Activated CD8-positive, alpha-beta memory T cell treated with anti-CD3 and anti-CD28 coated beads for 36 hours (primary cell): ENCODE data around the gene SLAMF7. TPM values are rescaled to one million over a fixed set of nuclear protein-coding genes. Genes with fewer than 3 reads are reported as not detected.

Experiments
- CTCF ChIA-PET: fragments of 350-600 bp; sonication (Branson Sonifier 250); formaldehyde crosslinking; loops from one replicate; lab custom pipeline; 2021; ENCODE audit warnings: antibody characterized with exemption; lab: Charles Lee
- POLR2A ChIA-PET: fragments of 350-600 bp; sonication (Branson Sonifier 250); formaldehyde crosslinking; loops from one replicate; lab custom pipeline; 2021; ENCODE audit warnings: antibody characterized with exemption; lab: Charles Lee
- total RNA-seq, 2 experiments: library from RNA; stranded (reverse); gene quantifications; one replicate each; pipeline ENCODE4 v1.2.3, GENCODE V29; 2021

Gene SLAMF7
- total RNA-seq, 2 experiments from 2014 or later = 75.2 to 75.4 TPM

- ChIA-PET CTCF (interaction anchor here (1.4 to 1.8 kb wide), 2 partner anchors 21 to 30 kb away, joined by 3 to 5 read pairs; no protein-coding TSS in a partner anchor), POLR2A (interaction anchor here (0.6 kb wide), 1 partner anchor 53 kb away, joined by 3 read pairs; no protein-coding TSS in a partner anchor)
Measured at GRCh38 chr1:160800645-160801408, 61.8 kb downstream of the SLAMF7 start.

GRCh38 chr1:160801836-160802580 is 63.0 kb downstream of the SLAMF7 start:
- POLR2A ChIA-PET = no interaction called here
- CTCF ChIA-PET = interaction anchor here (1.1 kb wide), 1 partner anchor 35 kb away, joined by 5 read pairs; no protein-coding TSS in a partner anchor

Other genes starting within 250 kb of the SLAMF7 start
- 10 to 100 TPM; 40.0 to 41.9 TPM for gene SLAMF6, start 216.0 kb upstream of the SLAMF7 start, total RNA-seq
- gene CD84, start 159.8 kb upstream of the SLAMF7 start, total RNA-seq = 10 to 100 TPM; 15.7 to 17.6 TPM
- gene SLAMF1, start 92.2 kb upstream of the SLAMF7 start, total RNA-seq = 100 to 1,000 TPM; 102 to 105 TPM
- 100 to 1,000 TPM; 292 to 307 TPM for gene CD48, start 27.4 kb upstream of the SLAMF7 start, total RNA-seq
- gene LY9, start 56.9 kb downstream of the SLAMF7 start, total RNA-seq = 1 to 10 TPM; 4.2 to 4.8 TPM
- 1 to 10 TPM; 1.9 to 2.1 TPM for gene CD244, start 123.6 kb downstream of the SLAMF7 start, total RNA-seq
- gene ITLN1, start 145.9 kb downstream of the SLAMF7 start, total RNA-seq = not detected
- not detected for gene ITLN2, start 215.6 kb downstream of the SLAMF7 start, total RNA-seq